GM12801 (cell line): ENCODE data around the gene GFOD1.

ENCODE experiments used
- CTCF ChIP-seq: IDR thresholded peaks from one replicate; pipeline ENCODE4 v1.5.1; 2011; ENCODE audit warnings: control low read depth; ENCODE audit not compliant: insufficient read length; ENCODE audit errors: extremely low read depth

The GFOD1 gene

GRCh38 chr6:13479971-13480434, 7.4 kb downstream of the GFOD1 start:
- TF ChIP-seq CTCF = no peak

- TF ChIP-seq CTCF = no peak
Observed at GRCh38 chr6:13479206-13479800, 8.1 kb downstream of the GFOD1 start.

- no peak for TF ChIP-seq CTCF
Observed at GRCh38 chr6:13478525-13478966, 8.9 kb downstream of the GFOD1 start.

GRCh38 chr6:13474787-13475186, 12.6 kb downstream of the GFOD1 start:
- TF ChIP-seq CTCF = no peak

GRCh38 chr6:13474360-13474759, 13.0 kb downstream of the GFOD1 start:
- no peak for TF ChIP-seq CTCF

GRCh38 chr6:13473768-13474165, 13.6 kb downstream of the GFOD1 start:
- no peak for TF ChIP-seq CTCF

- no peak for TF ChIP-seq CTCF
Observed at GRCh38 chr6:13472976-13473767, 14.2 kb downstream of the GFOD1 start.
